Measurements from ENCODE around the gene ADGRL2.

GRCh38 chr1:81832573-81832972 lies 31.8 kb downstream of the ADGRL2 start:
- no peak for TF ChIP-seq EP300 (IDR thresholded peaks at IDR 0.05)
- no peak for TF ChIP-seq CTCF (IDR thresholded peaks at IDR 0.05)
- no peak for TF ChIP-seq POLR2AphosphoS5 (IDR thresholded peaks at IDR 0.05)
- TF ChIP-seq POLR2A (IDR thresholded peaks at IDR 0.05), result no peak
